Osteoblast (primary cell): ENCODE results near the gene TNRC6A. TPM values are rescaled to one million over a fixed set of nuclear protein-coding genes. Genes with fewer than 3 reads are reported as not detected.
"Not testable (repeated sequence)": the region's sequence is repeated elsewhere in the genome, so short reads cannot be mapped to it uniquely, and the experiment has no call there.

Source experiments
- DNase-seq: peaks from one replicate; pipeline ENCODE4 v3.0.0; 2011; ENCODE audit warnings: low spot score, mixed read lengths; ENCODE audit not compliant: insufficient read length; ENCODE audit errors: missing footprints
- H2AFZ ChIP-seq: 2 replicates; pipeline ENCODE4 v1.6.0; 2011; ENCODE audit warnings: mild to moderate bottlenecking, low read length
- H3K27ac ChIP-seq: 2 replicates; pipeline ENCODE4 v1.5.1; 2011; ENCODE audit warnings: mild to moderate bottlenecking, low read depth, low read length, moderate library complexity
- H3K27me3 ChIP-seq: 2 replicates; pipeline ENCODE4 v1.6.0; 2012; ENCODE audit warnings: mild to moderate bottlenecking, control low read depth, inconsistent platforms, low read length, moderate library complexity; ENCODE audit not compliant: insufficient read depth
- H3K36me3 ChIP-seq: 2 replicates; pipeline ENCODE4 v1.5.1; 2011; ENCODE audit warnings: mild to moderate bottlenecking, low read length, control low read depth, moderate library complexity; ENCODE audit not compliant: insufficient read depth
- H3K4me1 ChIP-seq: 2 replicates; pipeline ENCODE4 v1.5.1; 2011; ENCODE audit warnings: mild to moderate bottlenecking, low read length, control low read depth, moderate library complexity; ENCODE audit not compliant: insufficient read depth
- H3K4me2 ChIP-seq: 2 replicates; pipeline ENCODE4 v1.6.0; 2011; ENCODE audit warnings: mild to moderate bottlenecking, low read length; ENCODE audit not compliant: insufficient read depth
- H3K4me3 ChIP-seq: fragments of 200-600 bp; sonication (generic); 3 replicates; pipeline ENCODE4 v1.5.1; 2012; ENCODE audit warnings: mild to moderate bottlenecking, low read length, inconsistent platforms; ENCODE audit not compliant: insufficient read depth
- H3K79me2 ChIP-seq: 2 replicates; pipeline ENCODE4 v1.6.0; 2012; ENCODE audit warnings: mild to moderate bottlenecking, low read length, control low read depth, inconsistent platforms; ENCODE audit not compliant: insufficient read depth
- H3K9me3 ChIP-seq: 2 replicates; pipeline ENCODE4 v1.5.1; 2011; ENCODE audit warnings: low read depth, low read length, control low read depth
- H4K20me1 ChIP-seq: 2 replicates; pipeline ENCODE4 v1.6.0; 2012; ENCODE audit warnings: mild to moderate bottlenecking, low read length, control low read depth; ENCODE audit not compliant: insufficient read depth
- CTCF ChIP-seq: IDR thresholded peaks from 2 replicates; pipeline ENCODE4 v1.5.1; 2011; ENCODE audit warnings: mild to moderate bottlenecking, low read depth, low read length, moderate library complexity; ENCODE audit errors: extremely low read depth
- total RNA-seq: library from RNA; depleted of rRNA; stranded (reverse); fragments of >200 nt; gene quantifications from 2 replicates; pipeline ENCODE4 v1.2.3, GENCODE V29; 2012

The TNRC6A gene
- total RNA-seq, 1 donor = 38.0 TPM

GRCh38 chr16:24805484-24805883 lies 76.0 kb downstream of the TNRC6A start:
- no peak for DNase-seq
- H3K4me3 ChIP-seq = no peak overlapping the region
- H3K4me2 ChIP-seq = no peak overlapping the region
- no peaks in the 10 kb centered on the region for H3K4me1 ChIP-seq
- no peaks in the 10 kb centered on the region for H3K79me2 ChIP-seq
- TF ChIP-seq CTCF = no peak
- no peak overlapping the region for H3K27ac ChIP-seq
- H4K20me1 ChIP-seq = peaks cover 4% of the 10 kb centered on the region
- no peak overlapping the region for H2AFZ ChIP-seq
- peaks cover 94% of the 10 kb centered on the region for H3K36me3 ChIP-seq
- H3K9me3 ChIP-seq = no peaks in the 10 kb centered on the region
- no peaks in the 10 kb centered on the region for H3K27me3 ChIP-seq

- Histone ChIP-seq H2AFZ (no peak overlapping the region), H3K27ac (no peak overlapping the region), H3K4me2 (no peak overlapping the region), H4K20me1 (peaks cover 4% of the 10 kb centered on the region), H3K9me3 (no peaks in the 10 kb centered on the region), H3K79me2 (no peaks in the 10 kb centered on the region), H3K27me3 (no peaks in the 10 kb centered on the region), H3K4me1 (no peaks in the 10 kb centered on the region), H3K36me3 (peaks cover 86% of the 10 kb centered on the region), H3K4me3 (no peak overlapping the region)
- TF ChIP-seq CTCF = no peak
- DNase-seq = no peak
These were observed 77.8 kb downstream of the TNRC6A start for GRCh38 chr16:24807301-24807700.

DNA sequence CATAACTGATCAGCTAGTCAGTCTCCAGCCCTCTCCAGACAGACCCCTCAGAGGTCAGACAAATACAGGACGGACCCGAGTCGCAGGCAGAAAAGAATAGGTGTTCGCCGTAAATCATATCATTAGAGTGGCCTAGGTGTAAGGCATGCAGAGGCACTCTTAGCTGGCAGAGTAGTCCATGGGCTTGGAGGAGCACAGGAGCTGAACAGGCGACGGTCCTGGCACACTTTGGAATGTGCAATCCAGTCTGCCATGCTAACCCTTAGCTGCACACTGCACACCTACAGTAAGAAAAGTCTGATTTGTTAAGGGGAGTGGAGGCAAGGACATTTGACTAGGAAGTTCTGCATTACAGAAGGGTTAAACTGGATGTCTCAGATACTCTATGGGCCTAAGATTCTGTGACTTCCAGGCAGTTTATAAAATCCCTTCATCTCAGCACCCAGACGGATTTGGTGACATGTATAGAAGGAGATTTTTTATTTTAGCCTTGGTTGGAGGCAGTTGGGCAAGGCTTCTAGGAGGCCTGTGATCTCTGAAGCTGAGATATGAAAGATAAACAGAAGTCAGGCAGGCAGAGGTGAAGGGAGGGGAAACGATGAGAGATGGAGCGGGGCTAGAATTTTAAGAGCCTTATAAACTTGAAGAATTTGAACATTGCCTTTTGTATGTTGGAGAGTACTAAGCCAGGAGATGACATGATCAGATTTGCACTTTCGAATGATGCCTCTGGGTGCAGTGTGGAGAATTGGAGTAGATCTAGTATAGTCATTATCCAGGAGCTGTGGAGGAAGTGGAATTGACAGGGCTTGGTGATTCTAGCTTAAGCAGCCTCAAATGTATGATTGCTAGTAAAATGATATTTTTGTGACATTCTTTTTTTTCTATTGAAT lies 81.7 kb downstream of the TNRC6A start:
- no peak for DNase-seq
- H3K4me1 ChIP-seq = no peaks in the 10 kb centered on the region
- no peak overlapping the region for H3K27ac ChIP-seq
- no peaks in the 10 kb centered on the region for H3K9me3 ChIP-seq
- no peaks in the 10 kb centered on the region for H4K20me1 ChIP-seq
- H3K4me2 ChIP-seq = no peak overlapping the region
- no peaks in the 10 kb centered on the region for H3K79me2 ChIP-seq
- no peak for TF ChIP-seq CTCF
- peaks cover 76% of the 10 kb centered on the region for H3K36me3 ChIP-seq
- H3K27me3 ChIP-seq = no peaks in the 10 kb centered on the region
- no peak overlapping the region for H2AFZ ChIP-seq
- H3K4me3 ChIP-seq = no peak overlapping the region

GRCh38 chr16:24812813-24813212 lies 83.4 kb downstream of the TNRC6A start:
- not testable (repeated sequence) for H3K79me2 ChIP-seq, H3K27ac ChIP-seq, H2AFZ ChIP-seq, H4K20me1 ChIP-seq, H3K9me3 ChIP-seq, H3K4me3 ChIP-seq, H3K4me2 ChIP-seq, H3K27me3 ChIP-seq, H3K4me1 ChIP-seq, DNase-seq
- H3K36me3 ChIP-seq = peaks cover 77% of the 10 kb centered on the region
